H1 (cell line): Measurements from ENCODE around the gene ACTR8. TPM values are rescaled to one million over a fixed set of nuclear protein-coding genes. Genes with fewer than 3 reads are reported as not detected.

ENCODE experiments used
- CTCF ChIA-PET: fragments of 300-600 bp; sonication (Branson Sonifier 250); formaldehyde crosslinking; loops from one replicate; lab custom pipeline; 2021; ENCODE audit not compliant: partially characterized antibody; lab: Charles Lee
- POLR2A ChIA-PET: fragments of 300-600 bp; sonication (Branson Sonifier 250); formaldehyde crosslinking; loops from one replicate; lab custom pipeline; 2021; ENCODE audit warnings: inconsistent platforms; ENCODE audit not compliant: partially characterized antibody; lab: Charles Lee
- DNase-seq, 2 experiments: peaks; one replicate each; pipeline versions ENCODE4 v3.0.0 to v3.0.0-alpha.2; 2010 to 2022; ENCODE audit warnings: low spot score in 2 of 2, low read depth in 1 of 2, mixed read lengths in 1 of 2
- FAIRE-seq: peaks from 2 replicates; lab custom pipeline; 2011; peaks lifted over from hg19 to GRCh38; lab: Jason Lieb, UNC
- H2AFZ ChIP-seq: 2 replicates; pipeline ENCODE4 v1.8.1; 2012; ENCODE audit warnings: low read length, inconsistent platforms
- H2AK5ac ChIP-seq: 2 replicates; pipeline ENCODE4 v1.6.1; 2013; ENCODE audit warnings: low read depth, low read length
- H2BK120ac ChIP-seq: replicated peaks from 2 replicates; pipeline ENCODE3; 2013; ENCODE audit warnings: low read depth, low read length, inconsistent platforms
- H2BK12ac ChIP-seq: 2 replicates; pipeline ENCODE4 v1.6.1; 2013; ENCODE audit warnings: low read depth, low read length
- H2BK15ac ChIP-seq: 2 replicates; pipeline ENCODE4 v1.6.1; 2013; ENCODE audit warnings: low read length
- H2BK20ac ChIP-seq: 2 replicates; pipeline ENCODE4 v1.6.1; 2013; ENCODE audit warnings: low read length
- H2BK5ac ChIP-seq: 2 replicates; pipeline ENCODE4 v1.6.1; 2013; ENCODE audit warnings: low read depth, low read length
- H3K14ac ChIP-seq: 2 replicates; pipeline ENCODE4 v1.6.1; 2013; ENCODE audit warnings: inconsistent platforms; ENCODE audit not compliant: insufficient read length
- H3K18ac ChIP-seq: 2 replicates; pipeline ENCODE4 v1.6.1; 2013; ENCODE audit warnings: low read length; ENCODE audit errors: extremely low read depth
- H3K23ac ChIP-seq: 2 replicates; pipeline ENCODE4 v1.6.1; 2013; ENCODE audit warnings: inconsistent platforms; ENCODE audit not compliant: insufficient read length
- H3K23me2 ChIP-seq: 2 replicates; pipeline ENCODE4 v1.6.1; 2013; ENCODE audit warnings: low read depth, low read length
- H3K27ac ChIP-seq: 2 replicates; pipeline ENCODE4 v1.6.1; 2011; ENCODE audit warnings: low read depth, low read length, inconsistent platforms
- H3K27me3 ChIP-seq, 4 experiments: replicated peaks in 1 of 4; 1 replicate in 1 of 4; 2 replicates in 3 of 4; pipeline versions ENCODE4 v1.6.1 to v1.8.1; 2011 to 2013; ENCODE audit warnings: low read length in 3 of 4, mild to moderate bottlenecking in 3 of 4, inconsistent platforms in 2 of 4, mixed read lengths in 2 of 4, moderate library complexity in 1 of 4; ENCODE audit not compliant: control insufficient read depth in 3 of 4, insufficient read depth in 3 of 4; ENCODE audit errors: extremely low read depth in 1 of 4
- H3K36me3 ChIP-seq, 4 experiments: 2 replicates each; pipeline versions ENCODE4 v1.6.1 to v1.8.1; 2011 to 2013; ENCODE audit warnings: mild to moderate bottlenecking in 4 of 4, low read length in 3 of 4, moderate library complexity in 2 of 4, control low read depth in 1 of 4, inconsistent platforms in 1 of 4; ENCODE audit not compliant: insufficient read depth in 4 of 4, control insufficient read depth in 2 of 4
- H3K4ac ChIP-seq: replicated peaks from 2 replicates; pipeline ENCODE3; 2013; ENCODE audit warnings: low read length, low read depth, mixed read lengths, inconsistent platforms; ENCODE audit not compliant: insufficient read length
- H3K4me1 ChIP-seq, 4 experiments: replicated peaks in 1 of 4; 1 replicate in 1 of 4; 2 replicates in 3 of 4; pipeline versions ENCODE4 v1.6.1 to v1.8.1; 2011 to 2013; ENCODE audit warnings: low read length in 3 of 4, inconsistent platforms in 2 of 4, mixed read lengths in 1 of 4; ENCODE audit not compliant: insufficient read depth in 4 of 4, control insufficient read depth in 3 of 4
- H3K4me2 ChIP-seq, 2 experiments: 2 replicates each; pipeline versions ENCODE4 v1.6.1 to v1.8.1; 2011 to 2013; ENCODE audit warnings: low read depth in 2 of 2, low read length in 2 of 2, control low read depth in 1 of 2, inconsistent platforms in 1 of 2, mild to moderate bottlenecking in 1 of 2; ENCODE audit not compliant: insufficient read depth in 1 of 2
- H3K4me3 ChIP-seq, 4 experiments: fragments of 200-600, 300-600 bp in 1 of 4; sonication (generic), shearing (Covaris generic), sonication (Bioruptor Twin) in 1 of 4; 2 replicates each; pipeline versions ENCODE4 v1.5.1 to v1.8.1; 2011 to 2016; ENCODE audit warnings: low read length in 4 of 4, low read depth in 3 of 4, control low read depth in 2 of 4, inconsistent platforms in 2 of 4, mild to moderate bottlenecking in 2 of 4, mixed read lengths in 1 of 4, moderate library complexity in 1 of 4; ENCODE audit not compliant: insufficient read depth in 2 of 4; ENCODE audit errors: extremely low read depth in 1 of 4
- H3K56ac ChIP-seq: replicated peaks from 2 replicates; pipeline ENCODE3; 2013; ENCODE audit warnings: low read depth, mild to moderate bottlenecking, mixed read lengths, low read length, inconsistent platforms; ENCODE audit not compliant: insufficient read length
- H3K79me1 ChIP-seq: 2 replicates; pipeline ENCODE4 v1.6.1; 2013; ENCODE audit warnings: low read depth, low read length, control low read depth
- H3K79me2 ChIP-seq, 2 experiments: 2 replicates each; pipeline versions ENCODE4 v1.6.1 to v1.8.1; 2012 to 2013; ENCODE audit warnings: low read length in 2 of 2, mild to moderate bottlenecking in 2 of 2, inconsistent platforms in 1 of 2; ENCODE audit not compliant: insufficient read depth in 2 of 2, control insufficient read depth in 1 of 2
- H3K9ac ChIP-seq, 4 experiments: replicated peaks in 1 of 4; 1 replicate in 1 of 4; 2 replicates in 3 of 4; pipeline versions ENCODE4 v1.6.1 to v1.8.1; 2011 to 2013; ENCODE audit warnings: low read depth in 3 of 4, low read length in 3 of 4, control low read depth in 2 of 4, mild to moderate bottlenecking in 2 of 4, moderate library complexity in 2 of 4, inconsistent platforms in 1 of 4; ENCODE audit errors: extremely low read depth in 1 of 4
- H3K9me3 ChIP-seq, 2 experiments: 2 replicates each; pipeline versions ENCODE4 v1.6.1 to v1.8.1; 2012 to 2013; ENCODE audit warnings: mild to moderate bottlenecking in 2 of 2, moderate library complexity in 2 of 2, control low read depth in 1 of 2, inconsistent platforms in 1 of 2, low read depth in 1 of 2, low read length in 1 of 2, mixed read lengths in 1 of 2; ENCODE audit not compliant: insufficient read depth in 2 of 2
- H4K20me1 ChIP-seq, 2 experiments: replicated peaks in 1 of 2; 2 replicates each; pipeline versions ENCODE3 to v1.8.1; 2011 to 2013; ENCODE audit warnings: inconsistent platforms in 2 of 2, low read length in 2 of 2, mild to moderate bottlenecking in 1 of 2; ENCODE audit not compliant: insufficient read depth in 2 of 2, control insufficient read depth in 1 of 2
- H4K5ac ChIP-seq: 2 replicates; pipeline ENCODE4 v1.6.1; 2013; ENCODE audit warnings: low read length, low read depth, mixed read lengths, inconsistent platforms; ENCODE audit not compliant: insufficient read length
- H4K8ac ChIP-seq: 2 replicates; pipeline ENCODE4 v1.8.0; 2013; ENCODE audit warnings: mild to moderate bottlenecking, moderate library complexity, low read length, inconsistent platforms; ENCODE audit not compliant: insufficient read depth; ENCODE audit errors: extremely low read depth
- H4K91ac ChIP-seq: replicated peaks from 2 replicates; pipeline ENCODE3; 2013; ENCODE audit warnings: low read length, mixed read lengths, inconsistent platforms; ENCODE audit not compliant: insufficient read length
- ASH2L ChIP-seq: fragments of 200-600, 300-600 bp; sonication (generic); IDR thresholded peaks from one replicate; pipeline ENCODE4 v1.7.1; 2017; ENCODE audit warnings: low read length
- BCL11A ChIP-seq, 2 experiments: IDR thresholded peaks; one replicate each; pipeline ENCODE4 v1.6.1; 2011; ENCODE audit warnings: low read depth in 2 of 2, low read length in 2 of 2, mild to moderate bottlenecking in 2 of 2
- KDM5A ChIP-seq: fragments of 200-600 bp; IDR thresholded peaks from 2 replicates; pipeline ENCODE4 v1.7.1; 2012; ENCODE audit warnings: mild to moderate bottlenecking, low read length, inconsistent platforms, mixed read lengths
- POLR2A ChIP-seq, 2 experiments: IDR thresholded peaks; 1 replicate in 1 of 2; 2 replicates in 1 of 2; pipeline ENCODE4 v1.6.1; 2011; ENCODE audit warnings: low read depth in 2 of 2, low read length in 2 of 2, mild to moderate bottlenecking in 2 of 2; ENCODE audit errors: control extremely low read depth in 1 of 2
- POU5F1 ChIP-seq: IDR thresholded peaks from 2 replicates; pipeline ENCODE4 v1.6.1; 2011; ENCODE audit warnings: low read depth, mild to moderate bottlenecking, low read length, moderate library complexity
- WGBS, 2 experiments: shearing (Covaris generic) in 1 of 2; methylation state at CpG; one replicate each; pipeline versions ENCODE4 v1.1.6 to v1.1.7; 2013 to 2015; ENCODE audit warnings: low lambda C conversion rate in 2 of 2, mixed read lengths in 2 of 2, inconsistent platforms in 1 of 2, low coverage in 1 of 2, missing lambda C conversion rate in 1 of 2; ENCODE audit not compliant: insufficient replicate concordance in 2 of 2, insufficient coverage in 1 of 2, insufficient read length in 1 of 2; ENCODE audit errors: extremely low coverage in 1 of 2, missing lambda C conversion rate in 1 of 2; 5-methylcytosine and 5-hydroxymethylcytosine counted together
- polyA plus RNA-seq, 7 experiments: library from polyadenylated mRNA; depleted of rRNA in 3 of 7; stranded (reverse) in 5 of 7; unstranded in 2 of 7; fragments of >200 nt in 5 of 7; fragments of 200-250 nt in 2 of 7; gene quantifications; 1 replicate in 5 of 7; 2 replicates in 1 of 7; 4 replicates in 1 of 7; pipeline versions ENCODE4 v1.2.1 to v1.2.3, GENCODE V29; 2011 to 2013; ENCODE audit warnings: missing spikeins in 2 of 7, mixed read lengths in 2 of 7
- total RNA-seq: library from RNA; stranded (reverse); fragmentation: NEBNext Ultra II Directional; extraction: Animal tissue kit (Norgen Biotek cat#: 25700); gene quantifications from 2 replicates; pipeline ENCODE4 v1.2.1, GENCODE V29; 2021

ACTR8 gene
- total and polyA plus RNA-seq, 2 of the 8 experiments (the other 6 are each of a cell fraction or from before 2014, with no cell fraction given): 8.3 to 26.9 TPM

DNA sequence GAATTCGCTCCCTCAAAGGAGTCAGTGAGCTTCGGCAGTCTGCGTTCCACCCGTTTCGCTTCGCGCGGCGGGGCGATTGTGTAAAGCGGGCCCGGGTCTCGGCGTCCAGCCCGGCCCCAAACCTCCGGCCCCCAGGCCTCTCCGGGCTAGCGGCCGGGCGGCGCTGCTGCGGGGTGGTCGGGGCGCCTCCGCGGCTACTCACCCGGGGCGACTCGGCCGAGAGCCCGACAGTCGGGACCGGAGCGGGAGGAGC, 36.1 kb downstream of the ACTR8 start:
- H3K18ac ChIP-seq: no peak overlapping the region
- WGBS, 2 experiments: 1% methylated on average over 32 of the region's 34 CpGs; no CpG with 5 or more reads in 1 of the 2 experiments

More for the DNA sequence above, 36.1 kb downstream of the ACTR8 start:
- ChIA-PET POLR2A (interaction anchor here (0.7 to 1.9 kb wide), 7 partner anchors 9 to 37 kb away, joined by 3 to 7 read pairs (median 4); partner anchors contain the start of gene ACTR8), CTCF (interaction anchor here (0.8 to 3.5 kb wide), 9 partner anchors 10 to 139 kb away, joined by 3 to 23 read pairs (median 3); no protein-coding TSS in a partner anchor)
- Histone ChIP-seq H3K4me2 (peak overlapping the region; percentile 69 to 90), H3K79me1 (peaks cover 12% of the 10 kb centered on the region), H3K4me1 (peaks cover 19 to 30% (median 22%) of the 10 kb centered on the region in 4 experiments), H3K4me3 (peak overlapping the region; percentile 47 to 79 (median 72)), H3K9ac (peak overlapping the region; percentile 31 to 85 (median 72); a peak in 6 of 7 replicates), H3K14ac (no peak overlapping the region), H3K23ac (no peak overlapping the region), H3K23me2 (peaks cover 10% of the 10 kb centered on the region), H2AK5ac (no peak overlapping the region), H2BK5ac (0 out of 2 replicates have a peak overlapping the region, but pooled peaks have one; percentile 49), H2AFZ (no peak overlapping the region), H2BK120ac (no peak overlapping the region), H2BK12ac (no peak overlapping the region), H3K4ac (no peak overlapping the region), H4K5ac (no peak overlapping the region), H4K8ac (peak overlapping the region; percentile 45; the same call in 1 of the 2 replicates), H3K9me3 (no peaks in the 10 kb centered on the region), H3K27ac (0 out of 2 replicates have a peak overlapping the region, but pooled peaks have one; percentile 0), H3K56ac (no peak overlapping the region), H2BK20ac (no peak overlapping the region), H3K27me3 (peaks cover 3 to 16% (median 9%) of the 10 kb centered on the region in 4 experiments), H4K20me1 (peaks cover 0 to 3% of the 10 kb centered on the region in 2 experiments), H3K79me2 (peaks cover 0 to 1% of the 10 kb centered on the region in 2 experiments; a peak in 1 of 4 replicates), H2BK15ac (peak overlapping the region; percentile 95; the same call in 1 of the 2 replicates), H4K91ac (no peak overlapping the region), H3K36me3 (peaks cover 0 to 2% (median 0%) of the 10 kb centered on the region in 4 experiments; a peak in 2 of 8 replicates)
- FAIRE-seq (no peak), DNase-seq (peak in 1 of 2 experiments; percentile 83)
- TF ChIP-seq KDM5A: no peak
- no peak for TF ChIP-seq BCL11A (IDR thresholded peaks at IDR 0.05; ENCODE audit: low read depth in 2 of 2, low read length in 2 of 2)
- TF ChIP-seq POLR2A (IDR thresholded peaks at IDR 0.05; ENCODE audit: control extremely low read depth in 1 of 2, low read depth in 2 of 2, low read length in 2 of 2): no peak
- TF ChIP-seq POU5F1: no peak
- TF ChIP-seq ASH2L: peak; percentile 75
